BE2C (cell line): ENCODE data around the gene CHD6.

Experiments
- DNase-seq: peaks from one replicate; pipeline ENCODE4 v3.0.0-alpha.2; 2020
- H3K27me3 ChIP-seq: fragments of 250-450 bp; sonication (Bioruptor Pico); 2 replicates; pipeline ENCODE4 v1.5.1; 2020; ENCODE audit warnings: mild to moderate bottlenecking
- H3K36me3 ChIP-seq: fragments of 250-450 bp; sonication (Bioruptor Pico); 2 replicates; pipeline ENCODE4 v1.5.1; 2020; ENCODE audit warnings: mild to moderate bottlenecking
- H3K4me1 ChIP-seq: fragments of 250-450 bp; sonication (Bioruptor Pico); 2 replicates; pipeline ENCODE4 v1.5.1; 2020
- H3K4me3 ChIP-seq: 2 replicates; pipeline ENCODE4 v1.5.1; 2011; ENCODE audit warnings: low read depth, low read length
- H3K9me3 ChIP-seq: fragments of 250-450 bp; sonication (Bioruptor Pico); 2 replicates; pipeline ENCODE4 v1.5.1; 2020
- CTCF ChIP-seq: IDR thresholded peaks from 2 replicates; pipeline ENCODE4 v1.5.1; 2012; ENCODE audit warnings: mild to moderate bottlenecking, low read depth, low read length

The CHD6 gene

GRCh38 chr20:41475503-41475902, 142.7 kb downstream of the CHD6 start:
- Histone ChIP-seq H3K4me3 (no peak overlapping the region), H3K4me1 (no peaks in the 10 kb centered on the region), H3K27me3 (no peaks in the 10 kb centered on the region), H3K36me3 (peaks cover 19% of the 10 kb centered on the region), H3K9me3 (no peaks in the 10 kb centered on the region)
- no peak for TF ChIP-seq CTCF
- DNase-seq: no peak

- no peak for DNase-seq
- no peak overlapping the region for H3K4me3 ChIP-seq
- peaks cover 22% of the 10 kb centered on the region for H3K36me3 ChIP-seq
- H3K9me3 ChIP-seq: no peaks in the 10 kb centered on the region
- no peaks in the 10 kb centered on the region for H3K27me3 ChIP-seq
- no peak for TF ChIP-seq CTCF
- H3K4me1 ChIP-seq: no peaks in the 10 kb centered on the region
These were observed 147.6 kb downstream of the CHD6 start for GRCh38 chr20:41470362-41471095.

- no peak for DNase-seq
- Histone ChIP-seq H3K9me3 (no peaks in the 10 kb centered on the region), H3K4me3 (no peak overlapping the region), H3K27me3 (no peaks in the 10 kb centered on the region), H3K36me3 (peaks cover 22% of the 10 kb centered on the region), H3K4me1 (no peaks in the 10 kb centered on the region)
- no peak for TF ChIP-seq CTCF
These were observed 148.3 kb downstream of the CHD6 start for GRCh38 chr20:41469868-41470267.

GRCh38 chr20:41468994-41469600, 149.1 kb downstream of the CHD6 start:
- Histone ChIP-seq H3K36me3 (peaks cover 22% of the 10 kb centered on the region), H3K9me3 (no peaks in the 10 kb centered on the region), H3K27me3 (no peaks in the 10 kb centered on the region), H3K4me3 (no peak overlapping the region), H3K4me1 (no peaks in the 10 kb centered on the region)
- no peak for DNase-seq
- no peak for TF ChIP-seq CTCF

- no peaks in the 10 kb centered on the region for H3K9me3 ChIP-seq
- H3K4me1 ChIP-seq: no peaks in the 10 kb centered on the region
- H3K27me3 ChIP-seq: no peaks in the 10 kb centered on the region
- no peak for DNase-seq
- H3K36me3 ChIP-seq: peaks cover 17% of the 10 kb centered on the region
- TF ChIP-seq CTCF: no peak
- H3K4me3 ChIP-seq: no peak overlapping the region
These were observed 150.5 kb downstream of the CHD6 start for GRCh38 chr20:41467690-41468089.

- no peaks in the 10 kb centered on the region for H3K9me3 ChIP-seq
- 0 out of 2 replicates have a peak, but pooled peaks have one; percentile 18 for TF ChIP-seq CTCF
- H3K27me3 ChIP-seq: no peaks in the 10 kb centered on the region
- H3K4me1 ChIP-seq: no peaks in the 10 kb centered on the region
- no peak overlapping the region for H3K4me3 ChIP-seq
- DNase-seq: no peak
- H3K36me3 ChIP-seq: peaks cover 13% of the 10 kb centered on the region
These were observed 151.0 kb downstream of the CHD6 start for GRCh38 chr20:41467220-41467619.
